ENCODE data around the gene FBLN1.

FBLN1 gene

GRCh38 chr22:45612451-45612901, 109.8 kb downstream of the FBLN1 start (continued):
- no peak for TF ChIP-seq POU6F1 (CRISPR knock-in tag; IDR thresholded peaks at IDR 0.05; ENCODE audit: borderline replicate concordance, low read depth)

GRCh38 chr22:45612940-45613339, 110.3 kb downstream of the FBLN1 start:
- ATAC-seq = no peak
- TF ChIP-seq CSDC2 (CRISPR knock-in tag; IDR thresholded peaks at IDR 0.05) = no peak
- no peak for TF ChIP-seq SNAI2 (CRISPR knock-in tag; IDR thresholded peaks at IDR 0.05)
- no peak for TF ChIP-seq ARNTL (CRISPR knock-in tag; IDR thresholded peaks at IDR 0.05; ENCODE audit: borderline replicate concordance, low read depth)
- no peak for TF ChIP-seq BACH2 (CRISPR knock-in tag; IDR thresholded peaks at IDR 0.05; ENCODE audit: borderline replicate concordance)
- TF ChIP-seq ZNF8 (CRISPR knock-in tag; IDR thresholded peaks at IDR 0.05) = no peak
- TF ChIP-seq TSHZ2 (CRISPR knock-in tag; IDR thresholded peaks at IDR 0.05) = no peak
- no peak for TF ChIP-seq ZFP3 (CRISPR knock-in tag; IDR thresholded peaks at IDR 0.05)
- no peak for TF ChIP-seq CREB5 (CRISPR knock-in tag; IDR thresholded peaks at IDR 0.05; ENCODE audit: low read depth)
- no peak for TF ChIP-seq POU6F1 (CRISPR knock-in tag; IDR thresholded peaks at IDR 0.05; ENCODE audit: borderline replicate concordance, low read depth)
- TF ChIP-seq TOX (CRISPR knock-in tag; IDR thresholded peaks at IDR 0.05; ENCODE audit: borderline replicate concordance) = no peak
- no peak for TF ChIP-seq CSRNP3 (CRISPR knock-in tag; IDR thresholded peaks at IDR 0.05)
- TF ChIP-seq OSR1 (CRISPR knock-in tag; IDR thresholded peaks at IDR 0.05) = no peak
- no peak for TF ChIP-seq TCF4 (CRISPR knock-in tag; IDR thresholded peaks at IDR 0.05; ENCODE audit: borderline replicate concordance)
- no peak for TF ChIP-seq PPARA (CRISPR knock-in tag; IDR thresholded peaks at IDR 0.05; ENCODE audit: borderline replicate concordance)
- no peak for TF ChIP-seq ZNF70 (CRISPR knock-in tag; IDR thresholded peaks at IDR 0.05)
- TF ChIP-seq ZC3H10 (CRISPR knock-in tag; IDR thresholded peaks at IDR 0.05) = no peak

GRCh38 chr22:45615364-45615763, 112.7 kb downstream of the FBLN1 start:
- no peak for TF ChIP-seq TSHZ2 (CRISPR knock-in tag; IDR thresholded peaks at IDR 0.05)
- TF ChIP-seq ZFP30 (CRISPR knock-in tag; IDR thresholded peaks at IDR 0.05) = no peak
- TF ChIP-seq RARB (CRISPR knock-in tag; IDR thresholded peaks at IDR 0.05) = no peak
- no peak for TF ChIP-seq CSDC2 (CRISPR knock-in tag; IDR thresholded peaks at IDR 0.05)
- no peak for TF ChIP-seq ZFP3 (CRISPR knock-in tag; IDR thresholded peaks at IDR 0.05)
- no peak for TF ChIP-seq OSR1 (CRISPR knock-in tag; IDR thresholded peaks at IDR 0.05)
- TF ChIP-seq PPARA (CRISPR knock-in tag; IDR thresholded peaks at IDR 0.05; ENCODE audit: borderline replicate concordance) = no peak
- no peak for TF ChIP-seq ZC3H10 (CRISPR knock-in tag; IDR thresholded peaks at IDR 0.05)
- TF ChIP-seq TCF4 (CRISPR knock-in tag; IDR thresholded peaks at IDR 0.05; ENCODE audit: borderline replicate concordance) = no peak
- no peak for TF ChIP-seq ZNF70 (CRISPR knock-in tag; IDR thresholded peaks at IDR 0.05)
- ATAC-seq = no peak
